ENCODE data around the gene SINHCAF. TPM values are rescaled to one million over a fixed set of nuclear protein-coding genes. Genes with fewer than 3 reads are reported as not detected.

Gene SINHCAF
- total and polyA plus RNA-seq, 5 donors from 2014 or later = 42.0 to 73.7 (median 53.4) TPM

GRCh38 chr12:31346267-31346666 is 20.3 kb upstream of the SINHCAF start:
- H3K4me3 ChIP-seq (ENCODE audit: low read depth, low read length) = no peak overlapping the region

GRCh38 chr12:31343139-31343538 is 17.2 kb upstream of the SINHCAF start:
- peaks cover 0 to 2% (median 0%) of the 10 kb centered on the region in 4 donors for H3K4me1 Mint-ChIP-seq
- no peak for ATAC-seq (ENCODE audit: low read depth in 2 of 2)
- no peaks in the 10 kb centered on the region for H3K36me3 Mint-ChIP-seq
- no peak overlapping the region for H3K4me3 ChIP-seq (ENCODE audit: low read depth, low read length)
- no peaks in the 10 kb centered on the region for H3K4me1 ChIP-seq (ENCODE audit: control insufficient read depth, insufficient read depth, low read length, poor library complexity, severe bottlenecking)
- no peak for DNase-seq
- H3K27ac ChIP-seq (ENCODE audit: insufficient read depth, low read length, poor library complexity, severe bottlenecking) = no peak overlapping the region
- H3K27me3 ChIP-seq (ENCODE audit: control insufficient read depth, insufficient read depth, low read length) = no peaks in the 10 kb centered on the region
- no peaks in the 10 kb centered on the region for H3K36me3 ChIP-seq (ENCODE audit: control insufficient read depth, insufficient read depth, low read length)
- peaks cover 0 to 1% (median 0%) of the 10 kb centered on the region in 7 donors for H3K9me3 Mint-ChIP-seq
- no peak overlapping the region for H3K27ac Mint-ChIP-seq
- peaks cover 9% of the 10 kb centered on the region for H3K27me3 Mint-ChIP-seq
- no peaks in the 10 kb centered on the region for H3K9me3 ChIP-seq (ENCODE audit: control insufficient read depth in 2 of 2, low read length in 2 of 2)
- H3K4me3 Mint-ChIP-seq = no peak overlapping the region

More at GRCh38 chr12:31346267-31346666, 20.3 kb upstream of the SINHCAF start:
- Mint-ChIP-seq H3K4me3 (no peak overlapping the region), H3K27ac (no peak overlapping the region), H3K27me3 (peaks cover 14% of the 10 kb centered on the region), H3K36me3 (no peaks in the 10 kb centered on the region), H3K9me3 (no peaks in the 10 kb centered on the region), H3K4me1 (peaks cover 0 to 2% (median 0%) of the 10 kb centered on the region in 4 donors)
- H3K36me3 ChIP-seq (ENCODE audit: control insufficient read depth, insufficient read depth, low read length) = no peaks in the 10 kb centered on the region
- no peaks in the 10 kb centered on the region for H3K9me3 ChIP-seq (ENCODE audit: control insufficient read depth in 2 of 2, low read length in 2 of 2)
- H3K4me1 ChIP-seq (ENCODE audit: control insufficient read depth, insufficient read depth, low read length, poor library complexity, severe bottlenecking) = no peaks in the 10 kb centered on the region
- no peak overlapping the region for H3K27ac ChIP-seq (ENCODE audit: insufficient read depth, low read length, poor library complexity, severe bottlenecking)
- H3K27me3 ChIP-seq (ENCODE audit: control insufficient read depth, insufficient read depth, low read length) = no peaks in the 10 kb centered on the region
- DNase-seq (no peak), ATAC-seq (ENCODE audit: low read depth in 2 of 2) (no peak)

GRCh38 chr12:31342286-31342685 is 16.3 kb upstream of the SINHCAF start:
- Histone ChIP-seq H3K36me3 (ENCODE audit: control insufficient read depth, insufficient read depth, low read length) (no peaks in the 10 kb centered on the region), H3K9me3 (ENCODE audit: control insufficient read depth in 2 of 2, low read length in 2 of 2) (no peaks in the 10 kb centered on the region), H3K27me3 (ENCODE audit: control insufficient read depth, insufficient read depth, low read length) (no peaks in the 10 kb centered on the region), H3K4me1 (ENCODE audit: control insufficient read depth, insufficient read depth, low read length, poor library complexity, severe bottlenecking) (no peaks in the 10 kb centered on the region), H3K4me3 (ENCODE audit: low read depth, low read length) (no peak overlapping the region), H3K27ac (ENCODE audit: insufficient read depth, low read length, poor library complexity, severe bottlenecking) (no peak overlapping the region)
- H3K4me1 Mint-ChIP-seq = peaks cover 0 to 2% (median 0%) of the 10 kb centered on the region in 4 donors
- no peak for ATAC-seq (ENCODE audit: low read depth in 2 of 2)
- H3K27ac Mint-ChIP-seq = no peak overlapping the region
- H3K36me3 Mint-ChIP-seq = no peaks in the 10 kb centered on the region
- peaks cover 9% of the 10 kb centered on the region for H3K27me3 Mint-ChIP-seq
- peaks cover 0 to 1% (median 0%) of the 10 kb centered on the region in 7 donors for H3K9me3 Mint-ChIP-seq
- H3K4me3 Mint-ChIP-seq = no peak overlapping the region
- no peak for DNase-seq

- ATAC-seq (ENCODE audit: low read depth in 2 of 2) (no peak), DNase-seq (no peak)
- Histone ChIP-seq H3K4me3 (ENCODE audit: low read depth, low read length) (no peak overlapping the region), H3K27ac (ENCODE audit: insufficient read depth, low read length, poor library complexity, severe bottlenecking) (no peak overlapping the region), H3K27me3 (ENCODE audit: control insufficient read depth, insufficient read depth, low read length) (no peaks in the 10 kb centered on the region), H3K36me3 (ENCODE audit: control insufficient read depth, insufficient read depth, low read length) (no peaks in the 10 kb centered on the region), H3K9me3 (ENCODE audit: control insufficient read depth in 2 of 2, low read length in 2 of 2) (no peaks in the 10 kb centered on the region), H3K4me1 (ENCODE audit: control insufficient read depth, insufficient read depth, low read length, poor library complexity, severe bottlenecking) (no peaks in the 10 kb centered on the region)
- Mint-ChIP-seq H3K4me1 (no peaks in the 10 kb centered on the region), H3K4me3 (no peak overlapping the region), H3K9me3 (peaks cover 0 to 1% (median 0%) of the 10 kb centered on the region in 7 donors), H3K27ac (no peak overlapping the region), H3K27me3 (peaks cover 17% of the 10 kb centered on the region), H3K36me3 (no peaks in the 10 kb centered on the region)
Measured at GRCh38 chr12:31339831-31340622, 14.1 kb upstream of the SINHCAF start.

- Mint-ChIP-seq H3K27ac (no peak overlapping the region), H3K9me3 (peaks cover 0 to 2% (median 0%) of the 10 kb centered on the region in 7 donors), H3K36me3 (no peaks in the 10 kb centered on the region), H3K4me1 (no peaks in the 10 kb centered on the region), H3K4me3 (no peak overlapping the region), H3K27me3 (peaks cover 8% of the 10 kb centered on the region)
- H3K27ac ChIP-seq (ENCODE audit: insufficient read depth, low read length, poor library complexity, severe bottlenecking) = no peak overlapping the region
- H3K9me3 ChIP-seq (ENCODE audit: control insufficient read depth in 2 of 2, low read length in 2 of 2) = no peaks in the 10 kb centered on the region
- H3K36me3 ChIP-seq (ENCODE audit: control insufficient read depth, insufficient read depth, low read length) = no peaks in the 10 kb centered on the region
- DNase-seq (no peak), ATAC-seq (ENCODE audit: low read depth in 2 of 2) (no peak)
- H3K4me1 ChIP-seq (ENCODE audit: control insufficient read depth, insufficient read depth, low read length, poor library complexity, severe bottlenecking) = no peaks in the 10 kb centered on the region
- H3K27me3 ChIP-seq (ENCODE audit: control insufficient read depth, insufficient read depth, low read length) = peaks cover under 1% of the 10 kb centered on the region
- no peak overlapping the region for H3K4me3 ChIP-seq (ENCODE audit: low read depth, low read length)
Measured at GRCh38 chr12:31337952-31338351, 12.0 kb upstream of the SINHCAF start.

GRCh38 chr12:31331242-31331641 is 5.3 kb upstream of the SINHCAF start:
- H3K4me1 ChIP-seq (ENCODE audit: control insufficient read depth, insufficient read depth, low read length, poor library complexity, severe bottlenecking) = peaks cover 7% of the 10 kb centered on the region
- ATAC-seq (ENCODE audit: low read depth in 2 of 2) = no peak
- Mint-ChIP-seq H3K36me3 (no peaks in the 10 kb centered on the region), H3K27ac (no peak overlapping the region), H3K4me1 (peaks cover 0 to 7% (median 5%) of the 10 kb centered on the region in 4 donors), H3K9me3 (peaks cover 0 to 2% (median 0%) of the 10 kb centered on the region in 7 donors), H3K27me3 (peaks cover 16% of the 10 kb centered on the region), H3K4me3 (no peak overlapping the region)
- H3K9me3 ChIP-seq (ENCODE audit: control insufficient read depth in 2 of 2, low read length in 2 of 2) = no peaks in the 10 kb centered on the region
- H3K36me3 ChIP-seq (ENCODE audit: control insufficient read depth, insufficient read depth, low read length) = no peaks in the 10 kb centered on the region
- no peak for DNase-seq
- H3K27me3 ChIP-seq (ENCODE audit: control insufficient read depth, insufficient read depth, low read length) = peaks cover 4% of the 10 kb centered on the region
- no peak overlapping the region for H3K4me3 ChIP-seq (ENCODE audit: low read depth, low read length)
- no peak overlapping the region for H3K27ac ChIP-seq (ENCODE audit: insufficient read depth, low read length, poor library complexity, severe bottlenecking)

- H3K27me3 Mint-ChIP-seq = peaks cover 13% of the 10 kb centered on the region
- peak overlapping the region; percentile 95 to 96 (median 96) for H3K4me3 Mint-ChIP-seq
- peaks cover 0 to under 1% (median 0%) of the 10 kb centered on the region in 7 donors for H3K9me3 Mint-ChIP-seq
- no peaks in the 10 kb centered on the region for H3K36me3 ChIP-seq (ENCODE audit: control insufficient read depth, insufficient read depth, low read length)
- no peaks in the 10 kb centered on the region for H3K27me3 ChIP-seq (ENCODE audit: control insufficient read depth, insufficient read depth, low read length)
- peak overlapping the region; percentile 87 for H3K27ac ChIP-seq (ENCODE audit: insufficient read depth, low read length, poor library complexity, severe bottlenecking)
- H3K4me3 ChIP-seq (ENCODE audit: low read depth, low read length) = peak overlapping the region; percentile 75
- H3K4me1 ChIP-seq (ENCODE audit: control insufficient read depth, insufficient read depth, low read length, poor library complexity, severe bottlenecking) = peaks cover 39% of the 10 kb centered on the region
- peak overlapping the region; percentile 71 to 99 (median 97) for H3K27ac Mint-ChIP-seq
- peaks cover 10 to 27% (median 12%) of the 10 kb centered on the region in 4 donors for H3K4me1 Mint-ChIP-seq
- no peak for ATAC-seq (ENCODE audit: low read depth in 2 of 2)
- no peak for DNase-seq
- no peaks in the 10 kb centered on the region for H3K9me3 ChIP-seq (ENCODE audit: control insufficient read depth in 2 of 2, low read length in 2 of 2)
- no peaks in the 10 kb centered on the region for H3K36me3 Mint-ChIP-seq
Measured at GRCh38 chr12:31326736-31327659, 1.0 kb upstream of the SINHCAF start.
